HG02981 (cell line): ENCODE measurements around the gene SLC5A4.
"Not testable (repeated sequence)": the region's sequence is repeated elsewhere in the genome, so short reads cannot be mapped to it uniquely, and the experiment has no call there.

ENCODE experiments used
- ATAC-seq: cut with Tn5 transposase; IDR thresholded peaks from one replicate; pipeline ENCODE4 v1.9.1; 2021; ENCODE audit warnings: mild to moderate bottlenecking, moderate library complexity; ENCODE audit not compliant: unreplicated experiment

Gene SLC5A4

GRCh38 chr22:32202161-32202538 is 53.0 kb downstream of the SLC5A4 start:
- no peak for ATAC-seq

DNA sequence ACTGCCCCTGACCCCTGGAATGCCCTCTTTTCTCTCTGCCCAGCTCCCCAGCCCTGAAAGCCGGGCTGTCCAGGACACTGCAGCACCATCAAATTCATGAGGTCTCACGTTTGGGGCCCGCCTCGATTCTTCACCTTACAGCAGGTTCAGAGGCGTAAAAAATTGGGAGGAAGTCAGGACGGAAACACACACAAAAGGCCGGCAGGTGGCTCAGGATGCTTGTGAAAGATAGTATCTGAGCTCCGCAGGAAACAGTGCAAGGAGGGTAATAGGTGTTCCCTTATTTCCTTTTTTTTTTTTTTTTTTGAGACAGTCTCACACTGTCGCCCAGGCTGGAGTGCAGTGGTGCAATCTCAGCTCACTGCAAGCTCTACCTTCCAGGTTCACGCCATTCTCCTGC is 54.4 kb downstream of the SLC5A4 start:
- no peak for ATAC-seq

GRCh38 chr22:32199961-32200360 is 55.2 kb downstream of the SLC5A4 start:
- no peak for ATAC-seq

- no peak for ATAC-seq
Observed at GRCh38 chr22:32199341-32199740, 55.8 kb downstream of the SLC5A4 start.

DNA sequence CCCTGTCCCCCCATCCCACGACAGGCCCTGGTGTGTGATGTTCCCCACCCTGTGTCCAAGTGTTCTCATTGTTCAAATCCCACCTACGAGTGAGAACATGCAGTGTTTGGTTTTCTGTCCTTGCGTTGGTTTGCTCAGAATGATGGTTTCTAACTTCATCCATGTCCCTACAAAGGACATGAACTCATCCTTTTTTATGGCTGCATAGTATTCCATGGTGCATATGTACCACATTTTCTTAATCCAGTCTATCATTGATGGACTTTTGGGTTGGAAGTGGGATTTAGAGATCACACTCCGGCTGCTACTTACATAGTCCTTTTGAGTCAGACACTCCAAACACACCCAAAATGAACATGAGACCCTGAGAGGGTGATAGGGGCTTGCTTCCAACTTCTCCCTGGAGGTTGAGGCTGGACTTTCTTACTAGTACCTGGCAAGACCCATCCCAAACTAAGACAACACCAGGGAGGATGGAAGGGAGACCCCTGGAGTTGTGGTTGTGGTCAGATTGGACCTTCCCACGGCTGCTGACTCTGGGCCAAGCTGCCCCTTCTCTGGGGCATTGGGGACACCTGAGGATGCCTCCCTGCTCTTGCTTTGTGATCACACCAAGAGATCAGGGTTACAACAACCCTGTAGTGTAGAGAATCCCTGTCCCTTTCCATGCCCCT is 57.5 kb downstream of the SLC5A4 start:
- not testable (repeated sequence) for ATAC-seq

- ATAC-seq, result not testable (repeated sequence)
Observed at GRCh38 chr22:32195900-32196299, 59.2 kb downstream of the SLC5A4 start.

DNA sequence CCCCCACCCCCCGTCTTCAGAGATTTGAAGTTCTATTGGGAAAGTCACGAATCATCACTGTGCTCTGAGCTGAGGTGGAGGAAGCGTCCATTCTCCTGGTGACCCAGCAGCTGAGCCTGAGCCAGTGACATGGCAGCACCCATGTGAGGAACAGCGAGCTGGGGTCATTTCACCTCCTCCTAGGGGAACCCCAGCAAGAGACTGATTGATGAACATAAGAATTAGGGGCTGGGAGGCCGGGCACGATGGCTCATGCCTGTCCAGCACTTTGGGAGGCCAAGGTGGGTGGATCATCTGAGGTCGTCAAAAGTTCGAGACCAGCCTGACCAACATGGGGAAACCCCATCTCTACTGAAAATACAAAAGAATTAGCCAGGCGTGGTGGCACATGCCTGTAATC is 61.8 kb downstream of the SLC5A4 start:
- not testable (repeated sequence) for ATAC-seq

DNA sequence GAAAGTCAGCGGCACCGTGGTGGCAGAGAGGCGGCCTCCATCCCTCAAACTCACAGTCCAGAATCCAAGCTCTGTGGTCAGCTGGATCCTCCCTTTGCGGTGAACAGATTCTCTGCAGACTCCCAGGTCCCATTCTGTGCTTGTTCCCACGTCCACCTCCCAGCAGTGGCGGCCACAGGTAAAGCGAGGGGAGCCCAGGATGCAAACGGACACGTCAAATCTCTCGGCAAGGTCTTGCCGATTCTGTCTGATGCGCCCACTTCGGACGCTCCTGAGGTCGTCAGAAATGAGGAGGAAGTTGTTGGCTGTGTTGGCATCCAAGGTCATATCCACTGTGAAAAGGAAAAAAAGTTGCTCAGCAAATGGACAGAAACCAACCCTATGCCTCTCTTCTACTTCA is 64.1 kb downstream of the SLC5A4 start:
- ATAC-seq, result not testable (repeated sequence)

DNA sequence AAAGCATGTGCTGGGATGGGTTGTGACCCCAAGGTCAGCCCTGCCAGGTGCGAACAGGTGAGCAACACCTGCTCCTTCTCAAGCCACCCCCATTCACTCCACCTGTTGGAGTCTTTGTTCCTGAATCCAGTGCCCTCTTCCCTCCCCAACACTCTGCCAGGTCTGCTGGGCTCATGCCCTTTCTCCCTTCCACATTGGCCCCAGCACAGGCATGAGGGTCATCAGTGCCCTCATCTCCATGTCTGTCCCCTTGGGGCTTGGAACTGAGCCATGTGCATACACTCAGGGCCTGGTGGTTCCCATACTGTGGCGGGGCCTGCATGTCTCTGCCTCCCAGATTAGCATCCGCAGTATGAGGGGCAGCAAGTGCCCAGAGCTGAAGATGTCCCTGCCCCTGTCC is 69.3 kb downstream of the SLC5A4 start:
- no peak for ATAC-seq

DNA sequence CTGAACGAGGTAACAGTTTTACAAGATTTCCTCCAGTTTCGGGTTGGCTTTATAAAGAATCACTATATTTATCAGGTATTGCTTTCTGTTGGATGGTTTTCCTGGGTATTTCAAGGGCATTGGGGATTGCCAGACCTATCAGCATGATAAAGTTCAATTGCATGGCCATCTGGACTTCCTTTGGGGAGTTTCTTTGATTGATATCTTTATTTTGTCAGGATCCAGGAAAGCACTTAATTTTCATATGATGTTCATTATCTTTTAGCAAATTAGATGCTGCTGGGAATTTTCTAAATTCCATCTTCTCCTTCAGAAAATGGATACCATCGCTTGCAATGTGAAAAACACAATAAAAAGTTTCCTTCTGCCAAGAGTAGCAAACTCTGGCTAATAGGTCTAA is 71.5 kb downstream of the SLC5A4 start:
- no peak for ATAC-seq

DNA sequence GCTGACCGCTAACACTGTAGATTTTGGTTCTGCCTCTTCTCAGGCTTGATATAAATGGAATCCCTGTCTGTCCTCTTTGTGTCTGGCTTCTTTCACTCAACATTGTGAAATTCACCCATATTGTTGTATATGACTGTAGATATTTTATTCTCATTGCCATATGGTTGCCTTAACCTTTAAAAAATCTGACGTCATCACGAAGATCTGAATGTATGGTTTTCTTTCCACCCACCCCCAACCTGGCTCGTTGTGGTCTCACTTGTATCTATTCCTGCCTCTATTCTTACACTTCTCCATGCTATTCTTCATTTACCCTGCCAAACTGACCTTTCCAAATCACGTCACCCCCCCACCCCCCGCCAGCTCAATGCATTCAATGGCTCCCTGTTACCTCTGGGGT is 74.1 kb downstream of the SLC5A4 start:
- no peak for ATAC-seq

DNA sequence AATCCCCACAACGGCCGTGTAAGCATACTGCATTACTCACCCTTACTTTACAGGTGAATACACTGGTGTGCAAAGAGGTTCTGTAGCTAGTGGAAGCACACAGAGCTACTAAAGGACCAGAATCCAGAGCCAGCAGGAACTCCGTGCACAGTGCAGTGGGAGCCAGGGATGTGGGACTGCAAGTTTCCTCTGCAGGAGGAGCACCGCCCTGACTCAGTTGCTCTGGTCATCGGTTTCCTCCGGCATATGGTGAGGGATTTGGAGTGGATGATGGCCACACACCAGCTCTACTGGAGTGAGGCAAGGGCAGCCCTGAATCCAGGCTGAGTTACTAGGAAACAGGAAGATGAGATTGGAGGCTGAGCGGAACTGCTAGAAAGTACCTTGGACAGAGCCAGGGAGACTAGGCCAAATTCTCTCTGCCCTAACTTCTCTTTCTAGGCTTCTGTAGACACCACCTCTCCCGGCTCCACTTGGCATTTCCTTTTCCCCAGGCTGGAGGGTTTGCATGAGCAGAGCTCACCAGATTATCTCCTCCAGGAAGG is 77.9 kb downstream of the SLC5A4 start:
- ATAC-seq, result no peak

GRCh38 chr22:32175683-32176644 is 79.2 kb downstream of the SLC5A4 start:
- ATAC-seq, result no peak

- ATAC-seq, result no peak
Observed at GRCh38 chr22:32175115-32175514, 80.0 kb downstream of the SLC5A4 start.
